BE2C (cell line): ENCODE results near the gene RNF14.
A peak's percentile ranks its signal among the peaks of the same experiment; 100 is the strongest.

Experiments used
- DNase-seq: peaks from one replicate; pipeline ENCODE4 v3.0.0-alpha.2; 2020
- H3K27me3 ChIP-seq: fragments of 250-450 bp; sonication (Bioruptor Pico); 2 replicates; pipeline ENCODE4 v1.5.1; 2020; ENCODE audit warnings: mild to moderate bottlenecking
- H3K36me3 ChIP-seq: fragments of 250-450 bp; sonication (Bioruptor Pico); 2 replicates; pipeline ENCODE4 v1.5.1; 2020; ENCODE audit warnings: mild to moderate bottlenecking
- H3K4me1 ChIP-seq: fragments of 250-450 bp; sonication (Bioruptor Pico); 2 replicates; pipeline ENCODE4 v1.5.1; 2020
- H3K4me3 ChIP-seq: 2 replicates; pipeline ENCODE4 v1.5.1; 2011; ENCODE audit warnings: low read depth, low read length
- H3K9me3 ChIP-seq: fragments of 250-450 bp; sonication (Bioruptor Pico); 2 replicates; pipeline ENCODE4 v1.5.1; 2020
- TF ChIP-seq, protein P1 (sequence below): IDR thresholded peaks from 2 replicates; pipeline ENCODE4 v1.5.1; 2012; ENCODE audit warnings: mild to moderate bottlenecking, low read depth, low read length

RNF14 gene

GRCh38 chr5:141960449-141961323 is 8.2 kb upstream of the RNF14 start:
- no peak overlapping the region for H3K4me3 ChIP-seq
- TF ChIP-seq, protein P1, sequence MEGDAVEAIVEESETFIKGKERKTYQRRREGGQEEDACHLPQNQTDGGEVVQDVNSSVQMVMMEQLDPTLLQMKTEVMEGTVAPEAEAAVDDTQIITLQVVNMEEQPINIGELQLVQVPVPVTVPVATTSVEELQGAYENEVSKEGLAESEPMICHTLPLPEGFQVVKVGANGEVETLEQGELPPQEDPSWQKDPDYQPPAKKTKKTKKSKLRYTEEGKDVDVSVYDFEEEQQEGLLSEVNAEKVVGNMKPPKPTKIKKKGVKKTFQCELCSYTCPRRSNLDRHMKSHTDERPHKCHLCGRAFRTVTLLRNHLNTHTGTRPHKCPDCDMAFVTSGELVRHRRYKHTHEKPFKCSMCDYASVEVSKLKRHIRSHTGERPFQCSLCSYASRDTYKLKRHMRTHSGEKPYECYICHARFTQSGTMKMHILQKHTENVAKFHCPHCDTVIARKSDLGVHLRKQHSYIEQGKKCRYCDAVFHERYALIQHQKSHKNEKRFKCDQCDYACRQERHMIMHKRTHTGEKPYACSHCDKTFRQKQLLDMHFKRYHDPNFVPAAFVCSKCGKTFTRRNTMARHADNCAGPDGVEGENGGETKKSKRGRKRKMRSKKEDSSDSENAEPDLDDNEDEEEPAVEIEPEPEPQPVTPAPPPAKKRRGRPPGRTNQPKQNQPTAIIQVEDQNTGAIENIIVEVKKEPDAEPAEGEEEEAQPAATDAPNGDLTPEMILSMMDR = peak; percentile 96
- no peaks in the 10 kb centered on the region for H3K9me3 ChIP-seq
- peak; percentile 89 for DNase-seq
- H3K36me3 ChIP-seq = no peaks in the 10 kb centered on the region
- peaks cover 14% of the 10 kb centered on the region for H3K4me1 ChIP-seq
- no peaks in the 10 kb centered on the region for H3K27me3 ChIP-seq

DNA sequence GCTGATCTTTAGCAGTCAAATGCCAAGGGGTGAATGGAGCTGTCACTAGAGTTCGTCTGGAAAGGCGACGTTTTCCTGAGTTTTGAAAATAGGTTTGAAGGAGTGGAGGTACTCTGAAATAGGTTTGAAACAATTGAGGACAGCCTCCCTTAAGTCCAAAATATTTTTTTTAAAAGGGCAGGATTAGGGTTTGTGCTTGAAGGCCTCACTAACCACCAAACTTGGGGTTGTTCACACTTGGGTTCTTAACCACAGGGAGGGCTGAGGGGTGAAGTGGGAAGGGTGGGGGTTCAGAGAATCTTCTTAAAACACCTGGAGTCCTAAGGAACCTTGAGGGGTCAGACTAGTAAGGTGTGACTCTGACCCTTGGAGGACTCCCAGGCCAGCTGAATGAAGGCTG is 7.4 kb upstream of the RNF14 start:
- Histone ChIP-seq H3K27me3 (no peaks in the 10 kb centered on the region), H3K4me3 (no peak overlapping the region), H3K36me3 (no peaks in the 10 kb centered on the region), H3K9me3 (no peaks in the 10 kb centered on the region), H3K4me1 (peaks cover 14% of the 10 kb centered on the region)
- TF ChIP-seq, protein P1 = no peak
- DNase-seq = no peak

DNA sequence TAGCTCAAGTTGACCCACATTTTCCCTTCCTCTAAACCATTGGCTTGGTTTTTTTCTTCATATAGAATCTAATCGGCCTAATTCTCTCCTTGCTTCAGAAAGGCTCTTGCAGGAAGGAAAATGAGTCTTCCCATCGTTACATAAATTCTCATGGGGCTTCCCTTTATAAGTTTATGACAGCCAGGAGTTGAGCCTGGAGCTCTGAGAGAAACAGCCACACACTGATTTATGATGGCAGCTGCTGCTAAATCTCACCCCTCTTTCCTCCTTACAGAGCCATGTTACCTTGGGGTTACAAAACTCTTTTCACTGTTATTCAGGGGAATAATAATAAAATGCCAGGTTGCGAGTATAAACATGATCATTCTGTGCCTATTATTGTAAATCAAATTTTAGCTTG is 5.2 kb upstream of the RNF14 start:
- Histone ChIP-seq H3K4me3 (no peak overlapping the region), H3K27me3 (no peaks in the 10 kb centered on the region), H3K36me3 (no peaks in the 10 kb centered on the region), H3K9me3 (no peaks in the 10 kb centered on the region), H3K4me1 (peaks cover 9% of the 10 kb centered on the region)
- DNase-seq = no peak
- TF ChIP-seq, protein P1 = no peak

DNA sequence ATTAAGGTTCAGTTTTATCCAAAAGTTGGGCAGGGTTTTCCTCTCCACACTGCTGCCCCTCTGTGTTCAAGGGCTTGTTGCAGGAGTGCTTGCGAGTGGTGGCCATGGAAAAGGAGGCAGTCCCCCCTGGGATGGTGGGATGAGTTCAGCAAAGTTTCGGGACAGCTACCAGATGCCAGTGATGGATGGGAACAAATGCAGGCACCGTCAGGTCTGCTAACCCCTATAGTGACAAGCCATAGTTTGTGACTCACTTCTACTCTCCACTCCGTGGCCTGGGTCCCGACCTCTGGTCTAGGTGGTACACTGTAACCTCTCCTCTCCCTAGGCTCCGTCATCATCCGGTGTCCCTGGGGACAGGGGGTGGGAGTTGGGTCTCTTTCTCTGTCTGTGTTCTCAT is 3.8 kb upstream of the RNF14 start:
- TF ChIP-seq, protein P1 = no peak
- H3K9me3 ChIP-seq = no peaks in the 10 kb centered on the region
- peaks cover 10% of the 10 kb centered on the region for H3K4me1 ChIP-seq
- peak; percentile 43 for DNase-seq
- H3K36me3 ChIP-seq = no peaks in the 10 kb centered on the region
- no peaks in the 10 kb centered on the region for H3K27me3 ChIP-seq
- H3K4me3 ChIP-seq = no peak overlapping the region

- no peak for DNase-seq
- Histone ChIP-seq H3K9me3 (no peaks in the 10 kb centered on the region), H3K36me3 (peaks cover 7% of the 10 kb centered on the region; the same call in 1 of the 2 replicates), H3K4me1 (peaks cover 12% of the 10 kb centered on the region), H3K27me3 (no peaks in the 10 kb centered on the region), H3K4me3 (no peak overlapping the region)
- TF ChIP-seq, protein P1 = no peak
These were observed 2.5 kb upstream of the RNF14 start for GRCh38 chr5:141966275-141966962.

DNA sequence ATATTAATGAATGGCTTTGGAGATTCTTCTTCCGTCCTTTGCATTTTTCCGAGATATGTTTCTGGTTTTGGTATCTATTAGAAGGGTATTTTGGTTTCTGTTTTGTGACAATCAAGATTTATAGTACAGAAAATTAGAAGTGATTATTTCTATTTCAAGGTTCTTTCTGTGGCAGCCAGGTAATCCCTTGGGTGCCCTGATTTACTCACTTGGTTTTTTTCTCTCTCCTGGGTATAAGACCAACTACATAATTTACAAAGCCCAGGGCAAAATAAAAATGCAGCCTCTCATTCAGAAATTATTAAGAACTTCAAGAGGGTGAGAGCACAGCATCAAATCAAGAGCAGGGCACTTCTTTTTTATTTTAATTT is 2.0 kb upstream of the RNF14 start:
- no peak for DNase-seq
- Histone ChIP-seq H3K9me3 (no peaks in the 10 kb centered on the region), H3K4me1 (peaks cover 12% of the 10 kb centered on the region), H3K36me3 (peaks cover 7% of the 10 kb centered on the region; the same call in 1 of the 2 replicates), H3K4me3 (no peak overlapping the region), H3K27me3 (no peaks in the 10 kb centered on the region)
- TF ChIP-seq, protein P1 = no peak
